Type B pancreatic cell (in vitro differentiated cells): ENCODE measurements around the gene RAMAC. TPM values are rescaled to one million over a fixed set of nuclear protein-coding genes. Genes with fewer than 3 reads are reported as not detected.

Experiments used
- DNase-seq: peaks from one replicate; pipeline ENCODE4 v3.0.0; 2021; ENCODE audit warnings: mixed read lengths; ENCODE audit not compliant: unreplicated experiment; ENCODE audit errors: extremely low spot score
- H3K27ac Mint-ChIP-seq: 2 replicates; pipeline ENCODE4 v1.8.0; 2021; ENCODE audit warnings: mild to moderate bottlenecking, mixed read lengths
- H3K27me3 Mint-ChIP-seq: 2 replicates; pipeline ENCODE4 v1.8.0; 2021; ENCODE audit warnings: mixed read lengths
- H3K36me3 Mint-ChIP-seq: 2 replicates; pipeline ENCODE4 v1.8.0; 2021; ENCODE audit warnings: mixed read lengths
- H3K4me1 Mint-ChIP-seq: one replicate; pipeline ENCODE4 v1.8.0; 2021; ENCODE audit warnings: mixed read lengths; ENCODE audit not compliant: unreplicated experiment
- H3K4me3 Mint-ChIP-seq: 2 replicates; pipeline ENCODE4 v1.8.0; 2021; ENCODE audit warnings: mild to moderate bottlenecking, mixed read lengths
- H3K9me3 Mint-ChIP-seq: 2 replicates; pipeline ENCODE4 v1.8.0; 2021; ENCODE audit warnings: mixed read lengths
- CTCF ChIP-seq: fragments of 200-600 bp; sonication (generic); conservative IDR thresholded peaks from 2 replicates; pipeline ENCODE4 v1.5.0; 2021; ENCODE audit warnings: antibody characterized with exemption, mild to moderate bottlenecking
- total RNA-seq: library from RNA; stranded (reverse); gene quantifications from 2 replicates; pipeline ENCODE4 v1.2.1, GENCODE V29; 2021; ENCODE audit warnings: low replicate concordance

Gene RAMAC
- total RNA-seq, 1 donor from 2014 or later: 31.1 TPM

GRCh38 chr15:82969353-82969752 lies 16.7 kb upstream of the RAMAC start:
- Mint-ChIP-seq H3K27me3 (no peaks in the 10 kb centered on the region), H3K4me3 (no peak overlapping the region), H3K4me1 (no peaks in the 10 kb centered on the region), H3K9me3 (no peaks in the 10 kb centered on the region), H3K27ac (no peak overlapping the region), H3K36me3 (no peaks in the 10 kb centered on the region)
- TF ChIP-seq CTCF: no peak
- no peak for DNase-seq

- H3K9me3 Mint-ChIP-seq: no peaks in the 10 kb centered on the region
- H3K27me3 Mint-ChIP-seq: no peaks in the 10 kb centered on the region
- no peak overlapping the region for H3K27ac Mint-ChIP-seq
- no peaks in the 10 kb centered on the region for H3K4me1 Mint-ChIP-seq
- no peak for TF ChIP-seq CTCF
- no peaks in the 10 kb centered on the region for H3K36me3 Mint-ChIP-seq
- H3K4me3 Mint-ChIP-seq: no peak overlapping the region
- no peak for DNase-seq
These were observed 15.8 kb upstream of the RAMAC start for GRCh38 chr15:82970078-82970686.

GRCh38 chr15:82970696-82971095 lies 15.3 kb upstream of the RAMAC start:
- Mint-ChIP-seq H3K27me3 (no peaks in the 10 kb centered on the region), H3K9me3 (no peaks in the 10 kb centered on the region), H3K4me3 (no peak overlapping the region), H3K36me3 (no peaks in the 10 kb centered on the region), H3K27ac (no peak overlapping the region), H3K4me1 (no peaks in the 10 kb centered on the region)
- no peak for TF ChIP-seq CTCF
- DNase-seq: no peak

GRCh38 chr15:82971218-82971984 lies 14.6 kb upstream of the RAMAC start:
- H3K4me3 Mint-ChIP-seq: no peak overlapping the region
- H3K27ac Mint-ChIP-seq: no peak overlapping the region
- TF ChIP-seq CTCF: no peak

GRCh38 chr15:82972990-82973389 lies 13.0 kb upstream of the RAMAC start:
- TF ChIP-seq CTCF: no peak
- Mint-ChIP-seq H3K4me3 (no peak overlapping the region), H3K27ac (no peak overlapping the region), H3K36me3 (no peaks in the 10 kb centered on the region), H3K4me1 (no peaks in the 10 kb centered on the region), H3K27me3 (no peaks in the 10 kb centered on the region), H3K9me3 (no peaks in the 10 kb centered on the region)
- DNase-seq: no peak

More at GRCh38 chr15:82971218-82971984, 14.6 kb upstream of the RAMAC start:
- Mint-ChIP-seq H3K36me3 (no peaks in the 10 kb centered on the region), H3K4me1 (no peaks in the 10 kb centered on the region), H3K27me3 (no peaks in the 10 kb centered on the region), H3K9me3 (no peaks in the 10 kb centered on the region)
- no peak for DNase-seq
